Measurements from ENCODE around the gene CLIP2.
"Not testable (repeated sequence)": the region's sequence is repeated elsewhere in the genome, so short reads cannot be mapped to it uniquely, and the experiment has no call there.

Gene CLIP2

DNA sequence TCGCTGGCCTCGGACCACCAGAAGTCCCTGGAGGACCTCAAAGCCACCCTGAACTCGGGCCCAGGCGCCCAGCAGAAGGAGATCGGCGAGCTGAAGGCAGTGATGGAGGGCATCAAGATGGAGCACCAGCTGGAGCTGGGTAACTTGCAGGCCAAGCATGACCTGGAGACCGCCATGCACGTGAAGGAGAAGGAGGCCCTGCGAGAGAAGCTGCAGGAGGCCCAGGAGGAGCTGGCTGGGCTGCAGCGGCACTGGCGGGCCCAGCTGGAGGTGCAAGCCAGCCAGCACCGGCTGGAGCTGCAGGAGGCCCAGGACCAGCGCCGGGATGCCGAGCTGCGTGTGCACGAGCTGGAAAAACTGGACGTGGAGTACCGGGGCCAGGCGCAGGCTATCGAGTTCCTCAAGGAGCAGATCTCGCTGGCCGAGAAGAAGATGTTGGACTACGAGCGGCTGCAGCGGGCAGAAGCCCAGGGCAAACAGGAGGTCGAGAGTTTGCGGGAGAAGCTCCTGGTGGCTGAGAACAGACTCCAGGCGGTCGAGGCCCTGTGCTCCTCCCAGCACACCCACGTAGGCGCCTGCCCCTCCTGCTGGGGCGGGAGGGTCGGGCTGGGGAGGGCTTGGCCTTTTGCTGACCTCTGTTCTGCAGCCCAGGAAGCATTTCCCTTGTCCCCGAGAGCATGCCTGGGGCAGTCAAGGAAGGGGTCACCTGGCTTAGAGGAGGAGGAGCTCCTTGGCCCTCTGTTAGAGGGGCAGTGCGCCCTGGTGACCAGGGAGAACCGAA, 87.2 kb downstream of the CLIP2 start:
- no peak for DNase-seq

DNA sequence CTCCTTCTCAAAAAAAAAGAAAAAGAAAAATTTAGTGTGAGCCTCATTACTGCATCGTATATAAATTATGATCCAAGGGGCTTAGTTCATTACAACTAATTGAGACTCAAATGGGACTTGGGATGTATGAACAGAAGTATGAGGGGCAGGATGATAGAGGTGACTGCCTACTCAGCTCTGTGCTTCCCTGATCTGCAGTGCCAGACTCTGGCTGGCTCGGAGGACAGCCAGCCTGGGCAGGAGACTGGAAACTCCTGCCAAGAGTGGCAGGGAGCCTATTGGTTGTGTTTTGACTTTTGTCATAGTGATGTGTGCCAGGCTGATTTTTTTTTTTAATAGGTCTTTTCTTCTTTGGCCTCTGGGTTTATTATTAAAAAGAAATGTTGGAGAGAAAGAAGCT, 90.7 kb downstream of the CLIP2 start:
- no peak for DNase-seq

DNA sequence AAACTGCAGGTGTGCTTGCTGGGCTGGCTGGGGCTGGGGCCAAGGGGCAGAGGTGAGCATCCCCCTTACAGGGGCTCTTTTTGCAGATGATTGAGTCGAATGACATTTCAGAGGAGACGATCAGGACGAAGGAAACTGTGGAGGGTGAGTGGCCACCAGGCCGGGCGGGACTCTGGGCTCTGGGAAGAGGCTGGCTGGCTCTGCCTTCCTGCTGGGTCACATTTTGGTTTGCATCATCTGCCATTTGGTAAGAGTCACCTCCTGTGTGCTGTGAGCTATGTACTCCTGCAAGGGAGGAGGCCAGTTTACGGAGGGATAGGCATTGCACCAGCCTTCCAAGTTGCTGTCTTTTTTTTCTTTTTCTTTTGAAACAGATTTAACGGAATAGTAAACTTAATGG, 91.5 kb downstream of the CLIP2 start:
- DNase-seq = no peak

DNA sequence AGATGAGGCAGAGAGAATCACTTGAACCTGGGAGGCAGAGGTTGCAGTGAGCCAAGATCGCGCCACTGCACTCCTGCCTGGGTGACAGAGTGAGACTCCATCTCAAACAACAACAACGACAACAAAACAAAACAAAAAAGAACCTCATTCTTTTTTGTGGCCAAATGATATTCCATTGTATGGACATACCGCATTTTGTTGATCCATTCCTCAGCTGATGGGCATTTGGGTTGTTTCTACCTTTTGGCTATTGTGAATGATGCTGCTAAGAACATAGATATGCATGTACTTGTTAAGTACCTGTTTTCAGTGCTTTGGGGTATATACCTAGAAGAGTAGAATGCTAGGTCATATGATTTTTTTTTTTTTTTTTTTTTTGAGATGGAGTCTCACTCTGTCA, 94.9 kb downstream of the CLIP2 start:
- not testable (repeated sequence) for DNase-seq

DNA sequence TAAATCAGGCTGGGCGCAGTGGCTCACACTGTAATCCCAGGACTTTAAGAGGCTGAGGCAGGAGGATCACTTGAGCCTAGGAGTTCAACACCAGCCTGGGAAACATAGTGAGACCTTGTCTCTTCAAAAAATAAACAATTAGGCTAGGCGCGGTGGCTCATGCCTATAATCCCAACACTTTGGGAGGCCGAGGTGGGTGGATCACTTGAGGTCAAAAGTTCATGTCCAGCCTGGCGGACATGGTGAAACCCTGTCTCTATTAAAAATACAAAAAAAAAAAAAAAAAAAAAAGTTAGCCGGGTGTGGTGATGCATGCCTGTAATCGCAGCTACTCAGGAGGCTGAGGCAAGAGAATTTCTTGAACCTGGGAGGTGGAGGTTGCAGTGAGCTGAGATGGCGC, 95.6 kb downstream of the CLIP2 start:
- DNase-seq = not testable (repeated sequence)

DNA sequence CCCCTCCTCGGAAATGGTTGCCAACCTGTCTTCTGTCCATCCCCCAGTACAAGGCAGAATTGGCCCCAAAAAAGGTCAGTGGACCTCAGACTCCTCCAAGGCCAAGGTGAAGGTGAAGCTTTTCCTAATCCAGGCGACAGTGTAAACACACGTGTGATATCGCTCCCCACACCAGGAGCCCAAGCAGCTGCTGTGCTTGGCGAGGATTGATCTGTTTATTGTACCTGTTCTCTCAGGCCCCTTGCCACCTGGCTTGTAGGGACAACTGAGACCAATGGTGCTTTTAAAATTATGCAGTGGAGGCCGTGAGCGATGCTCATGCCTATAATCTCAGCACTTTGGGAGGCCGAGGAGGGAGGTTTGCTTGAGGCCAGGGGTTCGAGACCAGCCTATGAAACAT, 98.4 kb downstream of the CLIP2 start:
- no peak for DNase-seq

DNA sequence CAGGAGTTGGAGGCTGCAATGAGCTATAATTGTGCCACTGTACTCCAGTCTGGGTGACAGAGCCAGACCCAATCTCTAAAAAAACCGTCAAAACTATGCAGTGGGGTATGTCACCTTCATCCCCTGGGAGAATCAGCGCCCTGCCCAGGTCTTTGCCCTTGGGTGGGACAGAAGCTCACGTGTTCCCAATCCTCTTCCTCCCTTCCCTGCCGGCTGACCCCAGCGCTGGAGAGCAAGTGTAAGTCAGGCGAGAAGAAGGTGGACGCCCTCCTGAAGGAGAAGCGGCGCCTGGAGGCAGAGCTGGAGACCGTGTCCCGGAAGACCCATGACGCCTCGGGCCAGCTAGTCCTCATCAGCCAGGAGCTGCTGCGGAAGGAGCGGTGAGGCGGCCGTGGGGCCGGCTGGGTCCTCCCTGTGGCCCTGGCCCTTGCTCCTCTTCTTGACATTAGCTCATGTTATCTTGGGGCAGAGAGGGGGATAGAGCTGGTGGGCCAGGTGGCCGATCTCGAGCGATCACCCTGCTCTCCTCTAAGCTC, 99.7 kb downstream of the CLIP2 start:
- no peak for DNase-seq

DNA sequence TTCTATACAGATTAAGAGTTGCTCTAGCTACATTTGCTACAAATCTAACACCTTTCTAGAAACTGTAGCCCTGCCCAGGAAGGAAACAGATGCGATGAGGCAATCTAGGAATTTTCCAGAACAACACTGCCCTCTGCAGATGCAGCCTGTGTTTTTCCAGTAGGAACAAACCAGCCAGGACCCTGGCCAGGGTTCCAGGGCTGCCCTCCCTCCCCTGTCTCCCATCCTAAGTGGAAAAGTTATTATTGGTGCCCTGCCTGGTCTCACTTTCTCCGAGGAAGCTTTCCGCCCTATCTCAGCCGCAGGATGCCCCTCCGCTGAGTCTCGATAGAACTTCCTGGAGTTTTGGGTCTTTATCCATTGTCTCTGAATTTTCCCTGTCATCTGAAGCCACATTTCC, 104.5 kb downstream of the CLIP2 start:
- DNase-seq = not testable (repeated sequence)

DNA sequence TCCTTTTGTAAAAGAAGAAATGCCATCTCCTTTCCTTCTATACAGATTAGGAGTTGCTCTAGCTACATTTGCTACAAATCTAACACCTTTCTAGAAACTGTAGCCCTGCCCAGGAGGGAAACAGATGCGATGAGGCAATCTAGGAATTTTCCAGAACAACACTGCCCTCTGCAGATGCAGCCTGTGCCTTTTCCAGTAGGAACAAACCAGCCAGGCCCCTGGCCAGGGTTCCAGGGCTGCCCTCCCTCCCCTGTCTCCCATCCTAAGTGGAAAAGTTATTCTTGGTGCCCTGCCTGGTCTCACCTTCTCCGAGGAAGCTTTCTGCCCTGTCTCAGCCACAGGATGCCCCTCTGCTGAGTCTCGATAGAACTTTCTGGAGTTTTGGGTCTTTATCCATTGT, 105.4 kb downstream of the CLIP2 start:
- not testable (repeated sequence) for DNase-seq

DNA sequence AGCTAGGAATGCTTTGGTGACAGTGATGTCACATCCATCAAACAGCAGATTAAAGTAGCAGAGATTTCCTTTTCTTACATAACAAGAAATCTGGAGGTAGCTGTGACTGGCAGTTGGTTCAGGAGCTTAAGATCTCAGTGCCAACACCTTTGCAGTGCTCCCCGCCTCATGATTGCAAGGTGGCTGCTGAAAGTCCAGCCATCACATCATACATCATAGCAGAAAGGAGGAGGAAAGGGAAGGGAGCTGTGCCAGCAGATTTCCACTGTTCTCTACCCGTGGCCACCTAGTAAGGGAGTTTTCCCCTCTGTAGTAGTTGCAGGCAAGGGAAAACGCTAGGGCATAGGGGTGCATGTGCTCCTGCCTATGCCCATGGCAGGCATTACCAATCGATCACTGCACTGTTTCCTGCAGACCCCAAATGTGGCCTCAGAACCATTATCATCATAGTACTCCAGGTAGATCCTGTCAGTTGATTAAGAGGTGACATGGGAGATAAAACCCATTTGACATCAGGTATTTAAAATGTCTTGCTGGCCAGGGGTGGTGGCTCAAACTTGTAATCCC, 106.6 kb downstream of the CLIP2 start:
- DNase-seq = no peak

DNA sequence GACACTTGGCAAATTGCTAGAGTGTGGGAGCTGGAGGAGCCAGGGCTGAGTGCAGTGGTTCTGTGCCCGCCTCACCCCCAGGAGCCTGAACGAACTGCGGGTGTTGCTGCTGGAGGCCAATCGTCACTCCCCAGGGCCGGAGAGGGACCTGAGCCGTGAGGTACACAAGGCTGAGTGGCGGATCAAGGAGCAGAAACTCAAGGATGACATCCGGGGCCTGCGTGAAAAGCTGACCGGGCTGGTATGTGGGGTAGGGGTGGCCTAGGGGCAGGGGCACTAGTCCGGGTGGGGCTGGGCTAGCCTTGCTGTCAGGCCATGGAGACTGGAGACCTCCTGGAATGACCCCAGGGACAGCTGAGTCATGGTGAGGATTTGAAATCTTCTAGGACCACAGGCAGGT, 107.8 kb downstream of the CLIP2 start:
- DNase-seq = no peak

DNA sequence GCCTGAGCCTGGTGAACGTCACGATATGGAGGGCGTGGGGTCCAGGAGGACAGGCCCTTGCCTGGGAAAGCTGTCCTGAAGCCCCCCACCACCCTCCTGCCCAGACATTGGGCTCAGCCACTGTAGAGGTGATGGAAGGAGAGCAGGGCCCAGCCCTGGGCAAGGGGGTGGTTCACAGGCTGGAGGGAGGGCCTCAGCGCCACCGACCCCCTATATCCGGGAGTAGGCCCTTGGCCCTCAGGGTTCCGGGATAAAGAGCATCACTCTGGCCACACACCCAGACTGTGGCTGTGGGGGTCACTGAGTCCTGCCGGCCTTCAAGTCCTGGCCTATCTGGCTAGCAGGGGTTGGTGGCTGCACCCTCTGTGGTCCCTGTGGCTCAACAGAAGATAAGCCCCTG, 109.2 kb downstream of the CLIP2 start:
- DNase-seq = no peak

DNA sequence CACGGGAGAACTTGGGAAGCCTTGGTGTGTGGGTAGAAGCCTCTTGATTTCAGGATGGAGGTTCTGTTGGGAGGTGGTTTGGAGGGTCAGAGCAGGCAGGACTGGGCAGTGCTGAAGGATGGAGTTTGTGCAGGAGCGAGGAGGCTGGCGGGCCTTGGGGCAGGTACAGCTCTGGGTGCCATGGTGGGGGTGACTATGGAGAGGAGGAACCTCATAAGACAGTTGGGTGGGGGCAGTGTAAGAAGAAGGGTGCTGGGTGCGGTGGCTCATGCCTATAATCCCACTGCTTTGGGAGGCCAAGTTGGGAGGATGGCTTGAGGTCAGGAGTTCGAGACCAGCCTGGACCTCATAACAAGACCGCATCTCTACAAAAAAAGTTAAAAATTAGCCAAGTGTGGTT, 109.8 kb downstream of the CLIP2 start:
- no peak for DNase-seq

DNA sequence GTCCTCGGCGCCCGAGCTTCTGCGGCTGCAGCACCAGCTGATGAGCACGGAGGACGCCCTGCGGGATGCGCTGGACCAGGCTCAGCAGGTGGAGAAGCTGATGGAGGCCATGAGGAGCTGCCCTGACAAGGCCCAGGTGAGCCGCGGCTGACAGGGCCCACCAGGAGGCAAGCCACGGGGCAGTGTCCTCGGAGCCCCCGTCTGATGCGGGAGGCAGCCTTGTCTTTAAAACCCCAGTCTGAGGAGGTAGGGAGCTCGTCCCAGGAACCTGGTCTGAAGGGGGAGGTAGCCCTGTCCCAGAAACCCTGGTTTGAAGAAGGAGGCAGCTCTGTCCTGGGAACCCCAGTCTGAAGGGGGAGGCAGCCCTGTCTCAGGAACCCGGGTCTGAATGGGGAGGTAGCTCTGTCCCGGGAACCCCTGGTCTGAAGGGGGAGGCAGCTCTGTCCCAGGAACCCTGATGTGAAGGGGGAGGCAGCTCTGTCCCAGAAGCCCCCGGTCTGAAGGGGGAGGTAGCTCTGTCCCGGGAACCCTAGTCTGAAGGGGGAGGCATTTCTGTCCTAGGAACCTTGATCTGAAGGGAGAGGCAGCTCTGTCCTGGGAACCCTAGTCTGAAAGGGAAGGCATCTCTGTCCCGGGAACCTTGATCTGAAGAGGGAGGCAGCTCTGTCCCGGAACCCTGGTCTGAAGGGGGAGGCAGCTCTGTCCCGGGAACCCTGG, 111.4 kb downstream of the CLIP2 start:
- no peak for DNase-seq

DNA sequence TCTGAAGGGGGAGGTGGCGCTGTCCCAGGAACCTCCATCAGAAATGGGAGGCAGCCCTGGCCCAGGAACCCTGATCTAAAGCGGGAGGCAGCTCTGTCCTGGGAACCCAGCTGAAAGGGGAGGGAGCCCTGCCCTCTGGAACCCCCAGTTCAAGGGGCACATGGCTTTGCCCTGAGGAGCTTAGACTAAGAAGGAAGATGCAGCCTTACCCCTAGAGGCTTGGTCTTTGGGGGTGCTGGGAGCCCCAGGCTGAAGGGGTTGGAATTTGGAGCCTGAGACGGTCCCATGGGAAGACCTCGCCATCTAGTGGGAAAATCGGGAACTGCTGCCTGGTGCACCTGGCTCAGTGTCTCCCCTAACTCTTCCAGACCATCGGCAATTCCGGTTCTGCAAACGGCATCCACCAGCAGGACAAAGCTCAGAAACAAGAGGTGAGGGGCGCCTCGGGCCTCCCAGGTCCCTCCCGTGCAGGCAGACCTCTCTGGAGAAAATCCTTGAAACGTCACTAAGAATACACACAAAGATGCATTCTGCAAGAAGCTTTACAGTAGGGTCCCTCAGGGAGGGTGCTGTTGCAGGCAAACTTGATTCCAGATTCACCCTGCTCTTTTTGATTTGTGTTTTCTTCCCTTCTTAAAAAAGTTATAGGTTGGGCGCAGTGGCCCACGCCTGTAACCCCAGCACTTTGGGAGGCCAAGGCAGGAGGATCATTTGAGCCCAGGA, 112.1 kb downstream of the CLIP2 start:
- peak; percentile 63 for DNase-seq

DNA sequence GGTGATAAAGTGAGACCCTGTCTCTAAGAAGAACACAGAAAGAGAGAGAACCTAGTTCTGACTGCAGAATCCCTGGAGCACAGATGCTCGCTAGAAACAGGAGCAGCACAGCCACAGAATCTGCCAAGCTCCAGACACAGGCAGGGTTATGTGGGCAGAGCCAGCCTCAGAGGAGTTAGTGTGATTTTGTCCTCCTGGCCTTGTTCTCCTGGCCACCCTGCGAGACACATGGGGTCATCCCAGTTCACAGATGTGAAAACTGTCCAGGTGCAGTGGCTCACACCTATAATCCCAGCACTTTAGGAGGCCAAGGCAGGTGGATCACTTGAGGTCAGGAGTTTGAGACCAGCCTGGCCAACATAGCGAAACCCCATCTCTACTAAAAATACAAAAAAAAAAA, 113.5 kb downstream of the CLIP2 start:
- not testable (repeated sequence) for DNase-seq

DNA sequence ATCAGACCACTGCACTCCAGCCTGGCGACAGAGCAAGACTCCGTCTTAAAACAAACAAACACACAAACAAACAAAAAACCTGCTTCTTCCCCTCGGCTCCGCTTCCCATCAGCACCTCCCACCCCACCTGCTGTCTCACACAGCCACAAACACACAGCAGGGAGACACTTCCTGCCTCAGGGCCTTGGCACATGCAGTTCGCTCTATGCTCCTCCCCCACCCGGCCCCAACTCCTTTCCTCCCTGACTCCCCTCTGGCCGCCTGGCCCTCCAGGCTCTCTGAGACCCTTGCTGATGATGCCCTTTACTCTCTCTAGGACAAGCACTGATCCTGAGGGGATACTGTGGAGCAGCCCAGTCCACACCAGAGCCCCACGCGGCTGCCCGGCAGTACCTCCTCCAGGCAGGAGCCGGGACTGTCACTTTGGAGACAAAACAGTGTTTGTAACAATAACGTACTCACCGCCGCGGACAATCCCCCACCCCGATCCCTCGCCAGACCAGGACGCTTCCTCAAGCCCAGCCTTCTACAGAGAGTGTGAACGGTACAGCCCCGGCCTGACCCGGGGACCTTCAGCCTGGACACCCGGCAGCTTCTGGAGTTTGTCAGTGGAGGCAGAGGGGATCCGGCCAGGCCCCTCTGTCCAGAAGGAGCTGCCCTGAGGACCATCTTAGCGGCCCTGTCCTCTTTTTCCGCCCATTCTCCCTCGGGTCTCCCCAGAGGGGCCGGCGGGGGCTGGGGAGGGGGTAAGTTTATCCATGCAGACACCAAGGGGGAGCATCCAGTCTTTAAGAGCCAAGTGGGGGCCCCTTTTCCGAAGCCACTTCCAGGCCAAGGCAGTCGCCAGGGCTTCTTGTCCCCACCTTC, 114.5 kb downstream of the CLIP2 start:
- DNase-seq = no peak

DNA sequence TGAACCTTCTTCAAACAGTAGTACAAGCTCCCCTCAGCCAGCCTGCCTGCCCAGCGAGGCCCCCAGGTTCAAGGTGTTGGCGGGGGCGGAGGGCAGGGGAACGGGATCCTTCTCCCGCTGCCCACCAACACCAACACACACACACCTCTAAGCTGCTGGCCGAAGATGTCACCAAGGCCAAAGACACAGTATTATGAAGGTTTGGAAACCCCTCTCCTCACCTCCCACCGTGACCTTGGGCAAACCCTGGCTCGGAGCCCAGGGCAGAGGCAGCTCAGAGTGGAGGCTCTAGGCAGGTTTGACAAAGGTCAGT, 115.1 kb downstream of the CLIP2 start:
- no peak for DNase-seq

DNA sequence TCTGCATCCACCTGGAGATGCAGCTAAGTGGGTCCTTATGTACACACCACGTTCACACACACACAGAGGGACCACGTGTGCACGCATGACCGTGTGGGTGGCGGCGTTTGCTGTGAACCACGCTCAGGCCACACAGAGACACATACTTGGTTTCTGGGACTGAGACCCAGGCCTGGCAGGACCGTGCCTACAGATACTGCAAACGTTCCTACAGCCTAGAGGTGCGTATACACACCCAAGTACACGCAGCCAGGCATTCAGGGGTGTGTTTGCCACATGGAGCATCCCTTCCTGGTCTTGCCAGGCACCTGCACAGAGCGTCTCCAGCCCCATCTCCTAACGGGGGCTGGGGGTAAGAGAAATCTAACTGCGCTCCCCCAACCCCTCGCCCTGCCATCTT, 115.5 kb downstream of the CLIP2 start:
- DNase-seq = no peak

DNA sequence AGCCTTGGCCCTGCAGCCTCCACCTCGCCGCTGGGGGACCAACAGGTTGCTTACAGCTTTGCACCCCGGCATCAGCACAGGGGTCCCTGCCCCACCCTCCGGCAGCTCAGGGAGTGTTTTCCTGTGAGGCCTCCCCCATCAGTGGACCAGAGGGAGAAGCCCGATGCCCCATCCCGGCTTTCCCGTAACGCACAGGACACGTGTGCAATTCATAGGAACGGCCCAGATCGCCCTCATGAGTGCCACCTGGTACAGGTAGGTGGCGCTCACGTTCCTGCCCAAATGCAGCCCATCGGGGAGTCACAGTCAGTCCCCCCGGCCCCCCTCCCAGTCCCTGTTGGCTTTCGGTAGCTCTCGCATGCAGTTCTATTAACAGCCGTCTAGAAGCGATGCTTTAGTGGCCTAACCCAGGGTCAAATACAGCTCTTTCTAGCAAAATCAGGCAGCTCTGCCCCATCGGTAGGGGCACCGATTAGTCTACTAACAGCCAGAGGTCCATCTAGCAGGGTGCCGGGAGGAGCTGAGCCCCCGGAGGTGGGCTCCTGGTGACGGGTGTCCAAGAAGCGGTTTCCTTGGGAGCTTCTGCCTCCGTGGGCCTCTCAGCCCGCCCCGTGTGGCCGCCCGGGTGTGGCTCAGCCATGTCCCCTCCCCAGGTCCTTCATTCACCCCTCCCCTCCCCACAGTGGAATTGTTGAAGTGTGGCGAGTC, 116.1 kb downstream of the CLIP2 start:
- no peak for DNase-seq

DNA sequence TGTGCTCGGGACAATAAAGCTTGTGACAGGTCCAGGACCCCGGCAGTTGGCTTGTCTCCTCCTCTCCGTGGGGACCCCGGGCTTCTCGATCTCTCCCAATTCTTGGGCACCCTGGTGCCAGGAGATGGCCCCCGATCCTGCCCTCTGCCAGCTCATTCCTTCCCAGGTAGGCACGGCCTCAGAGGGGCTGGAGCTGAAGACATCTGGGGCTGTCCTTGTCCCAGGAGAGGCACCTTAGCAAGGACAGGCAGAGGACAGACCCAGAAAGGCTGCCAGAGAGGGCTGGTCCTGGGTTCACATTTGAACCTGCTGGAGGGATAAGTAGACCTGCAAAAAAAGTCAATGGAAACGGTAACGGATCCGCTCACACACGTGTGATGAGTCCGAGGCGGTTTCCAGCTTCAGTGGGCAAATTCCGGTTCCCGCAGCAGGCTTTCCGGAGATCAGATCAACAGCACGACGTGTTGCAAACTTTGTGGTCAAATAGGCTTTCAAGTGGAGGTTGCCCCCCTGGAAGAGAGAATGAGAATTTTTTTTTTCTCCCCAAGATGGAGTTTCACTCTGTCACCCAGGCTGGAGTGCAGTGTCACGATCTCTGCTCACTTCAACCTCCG, 116.8 kb downstream of the CLIP2 start:
- no peak for DNase-seq
